GM23338 (cell line): ENCODE data around the gene RASA3.

Source experiments
- CREB1 ChIP-seq: fragments of 250-450 bp; sonication (Bioruptor Pico); IDR thresholded peaks from 2 replicates; pipeline ENCODE4 v1.5.0; 2020; ENCODE audit warnings: low read depth, mild to moderate bottlenecking, moderate library complexity
- CTCF ChIP-seq, 2 experiments: fragments of 200-600 bp in 1 of 2; sonication (generic) in 1 of 2; conservative IDR thresholded peaks; 2 replicates each; pipeline versions ENCODE4 v1.5.1 to v1.6.1; 2016 to 2017; ENCODE audit warnings: antibody characterized with exemption in 2 of 2, low read depth in 2 of 2, mild to moderate bottlenecking in 2 of 2, moderate library complexity in 1 of 2
- EZH2 ChIP-seq: fragments of 200-600 bp; sonication (generic); IDR thresholded peaks from one replicate; pipeline ENCODE4 v1.8.0; 2017; ENCODE audit warnings: antibody characterized with exemption, mild to moderate bottlenecking, low read depth; ENCODE audit not compliant: unreplicated experiment
- EZH2phosphoT487 ChIP-seq: fragments of 200-600 bp; sonication (generic); IDR thresholded peaks from one replicate; pipeline ENCODE4 v1.8.1; 2018; ENCODE audit warnings: antibody characterized with exemption; ENCODE audit not compliant: unreplicated experiment
- JUNB ChIP-seq: IDR thresholded peaks from one replicate; pipeline ENCODE4 v1.6.1; 2016; ENCODE audit warnings: antibody characterized with exemption; ENCODE audit not compliant: unreplicated experiment
- POLR2AphosphoS5 ChIP-seq: IDR thresholded peaks from 2 replicates; pipeline ENCODE4 v1.6.1; 2016; ENCODE audit warnings: antibody characterized with exemption, low read depth
- REST ChIP-seq: IDR thresholded peaks from one replicate; pipeline ENCODE4 v1.6.1; 2018; ENCODE audit warnings: antibody characterized with exemption; ENCODE audit not compliant: unreplicated experiment
- ZNF114 ChIP-seq: fragments of 250-450 bp; sonication (Bioruptor Pico); IDR thresholded peaks from 2 replicates; pipeline ENCODE4 v1.5.0; 2020; ENCODE audit warnings: mild to moderate bottlenecking, moderate library complexity
- ZNF331 ChIP-seq: fragments of 250-450 bp; sonication (Bioruptor Pico); IDR thresholded peaks from 2 replicates; pipeline ENCODE4 v1.5.0; 2020; ENCODE audit warnings: low read depth, mild to moderate bottlenecking, moderate library complexity
- ZNF462 ChIP-seq: fragments of 250-450 bp; sonication (Bioruptor Pico); IDR thresholded peaks from 2 replicates; pipeline ENCODE4 v1.5.0; 2020; ENCODE audit warnings: mild to moderate bottlenecking, moderate library complexity

GRCh38 chr13:114017966-114018365 lies 114.5 kb downstream of the RASA3 start:
- no peak for TF ChIP-seq POLR2AphosphoS5
- TF ChIP-seq CREB1 (CRISPR knock-in tag) = no peak
- no peak for TF ChIP-seq EZH2
- TF ChIP-seq CTCF (conservative IDR thresholded peaks at IDR 0.05; ENCODE audit: low read depth in 2 of 2) = no peak
- no peak for TF ChIP-seq ZNF462
- TF ChIP-seq ZNF331 = no peak
- TF ChIP-seq JUNB = no peak
- no peak for TF ChIP-seq REST
- TF ChIP-seq EZH2phosphoT487 = no peak
- no peak for TF ChIP-seq ZNF114 (CRISPR knock-in tag)
